Parathyroid adenoma (tissue), 2 donors: ENCODE measurements around the gene RASD2.

Experiments
- H2AFZ ChIP-seq: fragments of 300-600 bp; sonication (generic); one replicate; pipeline ENCODE4 v1.7.0; 2017; ENCODE audit warnings: antibody characterized with exemption, mild to moderate bottlenecking
- H3K27ac ChIP-seq: fragments of 300-600 bp; sonication (generic); one replicate; pipeline ENCODE4 v1.7.0; 2017
- H3K27me3 ChIP-seq: fragments of 300-600 bp; sonication (generic); one replicate; pipeline ENCODE4 v1.7.0; 2017; ENCODE audit warnings: low read length; ENCODE audit not compliant: control insufficient read depth, insufficient read depth
- H3K36me3 ChIP-seq: fragments of 300-600 bp; sonication (generic); one replicate; pipeline ENCODE4 v1.7.0; 2017; ENCODE audit warnings: low read length; ENCODE audit not compliant: control insufficient read depth, insufficient read depth
- H3K4me1 ChIP-seq: fragments of 300-600 bp; sonication (generic); one replicate; pipeline ENCODE4 v1.7.0; 2017; ENCODE audit warnings: control low read depth
- H3K4me2 ChIP-seq: fragments of 300-600 bp; sonication (generic); one replicate; pipeline ENCODE4 v1.7.0; 2017; ENCODE audit warnings: low read length
- H3K4me3 ChIP-seq: fragments of 300-600 bp; sonication (generic); one replicate; pipeline ENCODE4 v1.7.0; 2017; ENCODE audit warnings: low read depth, low read length
- H3K79me2 ChIP-seq: fragments of 300-600 bp; sonication (generic); one replicate; pipeline ENCODE4 v1.7.0; 2017; ENCODE audit warnings: control low read depth
- H3K9ac ChIP-seq: fragments of 300-600 bp; sonication (generic); one replicate; pipeline ENCODE4 v1.7.0; 2017; ENCODE audit warnings: mild to moderate bottlenecking
- H3K9me3 ChIP-seq: fragments of 300-600 bp; sonication (generic); one replicate; pipeline ENCODE4 v1.7.0; 2017; ENCODE audit warnings: low read length; ENCODE audit not compliant: control insufficient read depth
- CTCF ChIP-seq: fragments of 300-600 bp; sonication (generic); IDR thresholded peaks from one replicate; pipeline ENCODE4 v1.7.0; 2017; ENCODE audit warnings: antibody characterized with exemption, mild to moderate bottlenecking
- donor health status: primary hyperparathyroidism.

RASD2 gene

GRCh38 chr22:35558031-35558430, 17.4 kb downstream of the RASD2 start:
- no peak overlapping the region for H3K27ac ChIP-seq
- H2AFZ ChIP-seq = no peak overlapping the region
- H3K36me3 ChIP-seq = no peaks in the 10 kb centered on the region
- no peaks in the 10 kb centered on the region for H3K27me3 ChIP-seq
- H3K9ac ChIP-seq = no peak overlapping the region
- H3K4me1 ChIP-seq = no peaks in the 10 kb centered on the region
- H3K79me2 ChIP-seq = no peaks in the 10 kb centered on the region
- H3K9me3 ChIP-seq = no peaks in the 10 kb centered on the region
- TF ChIP-seq CTCF = no peak
- no peak overlapping the region for H3K4me3 ChIP-seq
- H3K4me2 ChIP-seq = no peak overlapping the region

GRCh38 chr22:35558719-35559118, 18.1 kb downstream of the RASD2 start:
- Histone ChIP-seq H3K27me3 (no peaks in the 10 kb centered on the region), H3K9me3 (no peaks in the 10 kb centered on the region), H3K4me2 (no peak overlapping the region), H2AFZ (no peak overlapping the region), H3K9ac (no peak overlapping the region), H3K36me3 (no peaks in the 10 kb centered on the region), H3K4me1 (no peaks in the 10 kb centered on the region), H3K27ac (no peak overlapping the region), H3K4me3 (no peak overlapping the region), H3K79me2 (no peaks in the 10 kb centered on the region)
- TF ChIP-seq CTCF = no peak

DNA sequence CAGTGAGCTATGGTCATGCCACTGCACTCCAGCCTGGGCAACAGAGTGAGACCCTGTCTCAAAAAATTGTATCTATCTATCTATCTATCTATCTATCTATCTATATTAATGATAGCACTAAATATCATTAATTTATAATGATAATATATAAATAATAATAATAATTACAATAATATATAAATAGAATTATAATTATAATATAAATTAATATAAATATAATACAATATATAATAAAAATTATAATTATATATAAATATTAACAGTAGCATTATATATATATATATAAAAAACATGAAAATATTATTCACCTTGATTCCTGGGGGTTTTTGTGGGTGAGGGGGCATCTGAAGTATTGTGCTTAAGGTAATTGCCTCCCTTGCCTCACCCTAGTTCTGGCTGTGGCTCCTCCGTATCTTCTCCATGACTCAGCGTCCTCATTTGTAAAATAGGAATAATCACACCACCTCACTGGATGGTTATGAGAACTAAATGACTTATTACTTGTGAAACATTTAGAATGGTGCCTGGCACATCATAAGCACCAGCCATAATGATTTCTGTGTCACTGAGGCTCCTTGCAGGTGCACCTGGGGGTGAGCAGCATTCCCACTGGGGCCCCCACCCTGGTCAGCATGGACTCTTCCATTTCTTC, 18.8 kb downstream of the RASD2 start:
- no peak overlapping the region for H3K4me3 ChIP-seq
- no peaks in the 10 kb centered on the region for H3K36me3 ChIP-seq
- H3K27ac ChIP-seq = no peak overlapping the region
- no peaks in the 10 kb centered on the region for H3K4me1 ChIP-seq
- H3K4me2 ChIP-seq = no peak overlapping the region
- no peaks in the 10 kb centered on the region for H3K27me3 ChIP-seq
- no peaks in the 10 kb centered on the region for H3K79me2 ChIP-seq
- no peaks in the 10 kb centered on the region for H3K9me3 ChIP-seq
- TF ChIP-seq CTCF = no peak
- H3K9ac ChIP-seq = no peak overlapping the region
- no peak overlapping the region for H2AFZ ChIP-seq

DNA sequence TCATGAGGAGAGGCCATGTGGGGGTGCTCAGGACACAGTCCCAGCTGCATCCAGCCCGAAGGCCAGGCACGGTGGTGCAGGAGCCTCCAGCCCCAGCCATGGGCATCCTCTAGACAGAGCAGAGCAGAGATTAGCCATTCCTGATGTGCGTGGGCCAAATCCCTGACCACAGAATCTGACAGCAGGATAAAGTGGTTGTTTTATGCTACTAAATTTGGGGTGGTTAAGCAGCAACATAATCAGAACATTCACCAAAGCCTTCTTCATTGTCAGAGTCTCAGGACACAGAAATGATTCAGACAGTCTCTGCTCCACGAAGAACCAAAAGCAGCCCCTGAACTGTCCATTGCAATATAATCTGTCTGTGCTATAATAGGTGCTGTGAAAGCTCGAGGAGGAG, 19.7 kb downstream of the RASD2 start:
- H3K4me1 ChIP-seq = no peaks in the 10 kb centered on the region
- H3K27me3 ChIP-seq = no peaks in the 10 kb centered on the region
- H2AFZ ChIP-seq = no peak overlapping the region
- no peak overlapping the region for H3K9ac ChIP-seq
- H3K9me3 ChIP-seq = no peaks in the 10 kb centered on the region
- no peak overlapping the region for H3K27ac ChIP-seq
- no peak overlapping the region for H3K4me3 ChIP-seq
- H3K36me3 ChIP-seq = no peaks in the 10 kb centered on the region
- TF ChIP-seq CTCF = no peak
- no peaks in the 10 kb centered on the region for H3K79me2 ChIP-seq
- H3K4me2 ChIP-seq = no peak overlapping the region

- Histone ChIP-seq H3K4me1 (no peaks in the 10 kb centered on the region), H3K4me3 (no peak overlapping the region), H3K27ac (no peak overlapping the region), H3K9ac (no peak overlapping the region), H3K36me3 (no peaks in the 10 kb centered on the region), H3K9me3 (no peaks in the 10 kb centered on the region), H3K4me2 (no peak overlapping the region), H3K27me3 (no peaks in the 10 kb centered on the region), H3K79me2 (no peaks in the 10 kb centered on the region), H2AFZ (no peak overlapping the region)
- no peak for TF ChIP-seq CTCF
Observed at GRCh38 chr22:35560824-35561223, 20.2 kb downstream of the RASD2 start.
